ENCODE results near the gene ERC2. TPM values are rescaled to one million over a fixed set of nuclear protein-coding genes. Genes with fewer than 3 reads are reported as not detected.

The ERC2 gene
- total RNA-seq, 1 donor = 0.43 TPM

- peak; percentile 28 for DNase-seq (ENCODE audit: low read depth)
- H3K4me3 ChIP-seq (ENCODE audit: low read depth, low read length) = no peak overlapping the region
- TF ChIP-seq, protein P1, sequence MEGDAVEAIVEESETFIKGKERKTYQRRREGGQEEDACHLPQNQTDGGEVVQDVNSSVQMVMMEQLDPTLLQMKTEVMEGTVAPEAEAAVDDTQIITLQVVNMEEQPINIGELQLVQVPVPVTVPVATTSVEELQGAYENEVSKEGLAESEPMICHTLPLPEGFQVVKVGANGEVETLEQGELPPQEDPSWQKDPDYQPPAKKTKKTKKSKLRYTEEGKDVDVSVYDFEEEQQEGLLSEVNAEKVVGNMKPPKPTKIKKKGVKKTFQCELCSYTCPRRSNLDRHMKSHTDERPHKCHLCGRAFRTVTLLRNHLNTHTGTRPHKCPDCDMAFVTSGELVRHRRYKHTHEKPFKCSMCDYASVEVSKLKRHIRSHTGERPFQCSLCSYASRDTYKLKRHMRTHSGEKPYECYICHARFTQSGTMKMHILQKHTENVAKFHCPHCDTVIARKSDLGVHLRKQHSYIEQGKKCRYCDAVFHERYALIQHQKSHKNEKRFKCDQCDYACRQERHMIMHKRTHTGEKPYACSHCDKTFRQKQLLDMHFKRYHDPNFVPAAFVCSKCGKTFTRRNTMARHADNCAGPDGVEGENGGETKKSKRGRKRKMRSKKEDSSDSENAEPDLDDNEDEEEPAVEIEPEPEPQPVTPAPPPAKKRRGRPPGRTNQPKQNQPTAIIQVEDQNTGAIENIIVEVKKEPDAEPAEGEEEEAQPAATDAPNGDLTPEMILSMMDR (IDR thresholded peaks at IDR 0.05; ENCODE audit: insufficient read depth, low read depth, low read length) = no peak
Measured at GRCh38 chr3:56467108-56467507, 1.2 kb downstream of the ERC2 start.

DNA sequence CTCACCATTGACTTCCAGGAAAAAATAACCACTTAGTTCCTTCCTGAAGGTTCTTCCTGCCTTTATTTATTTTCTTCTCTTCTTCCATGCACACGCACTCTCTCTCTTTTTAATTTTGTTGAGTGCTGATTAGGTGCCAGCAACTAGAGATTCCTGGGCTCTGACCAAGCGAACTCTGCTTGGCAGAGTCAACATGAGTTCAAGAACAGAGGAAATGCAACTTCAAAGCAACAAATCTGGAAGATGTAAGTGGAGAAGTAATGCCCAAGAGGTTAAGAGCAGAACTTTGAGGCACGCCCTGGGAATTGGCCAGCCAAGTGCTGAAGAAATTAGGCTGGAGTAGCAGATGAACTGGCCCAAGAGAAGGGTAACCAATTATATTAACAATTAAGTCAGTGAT is 8.5 kb downstream of the ERC2 start:
- no peak for DNase-seq (ENCODE audit: low read depth)
- no peak overlapping the region for H3K4me3 ChIP-seq (ENCODE audit: low read depth, low read length)
- TF ChIP-seq, protein P1 (IDR thresholded peaks at IDR 0.05; ENCODE audit: insufficient read depth, low read depth, low read length) = no peak

- H3K4me3 ChIP-seq (ENCODE audit: low read depth, low read length) = no peak overlapping the region
- DNase-seq (ENCODE audit: low read depth) = no peak
- TF ChIP-seq, protein P1 (IDR thresholded peaks at IDR 0.05; ENCODE audit: insufficient read depth, low read depth, low read length) = no peak
Measured at GRCh38 chr3:56459104-56459496, 9.2 kb downstream of the ERC2 start.

DNA sequence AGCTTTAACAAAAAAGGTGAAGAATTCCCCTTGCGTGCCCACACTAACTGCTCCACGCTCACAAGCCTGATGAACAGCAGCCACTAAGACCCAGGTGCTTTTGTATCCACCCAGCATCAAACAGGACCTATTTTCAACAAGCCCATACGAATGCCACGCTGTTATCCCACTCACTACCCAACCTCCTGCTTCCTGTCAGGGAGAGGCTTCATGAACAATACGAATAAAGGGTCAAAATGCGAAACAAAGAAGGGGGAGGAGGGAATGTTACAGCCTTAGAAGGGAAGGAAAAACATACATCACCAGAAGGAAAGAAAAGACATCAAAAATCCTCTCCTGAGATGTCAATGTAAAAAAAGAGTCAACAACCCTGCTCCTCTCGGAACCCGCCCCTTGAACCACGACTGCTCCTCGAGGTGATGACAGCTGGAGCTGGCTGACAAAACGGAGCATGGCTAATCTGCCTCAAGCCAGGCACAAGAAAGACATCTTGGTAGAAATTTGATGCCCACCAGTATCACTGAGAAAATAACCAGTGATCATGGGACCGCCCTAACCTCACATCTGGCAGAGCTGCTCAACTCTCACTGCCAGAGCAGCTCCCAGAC is 9.7 kb downstream of the ERC2 start:
- DNase-seq (ENCODE audit: low read depth) = no peak
- TF ChIP-seq, protein P1 (IDR thresholded peaks at IDR 0.05; ENCODE audit: insufficient read depth, low read depth, low read length) = no peak
- H3K4me3 ChIP-seq (ENCODE audit: low read depth, low read length) = no peak overlapping the region

DNA sequence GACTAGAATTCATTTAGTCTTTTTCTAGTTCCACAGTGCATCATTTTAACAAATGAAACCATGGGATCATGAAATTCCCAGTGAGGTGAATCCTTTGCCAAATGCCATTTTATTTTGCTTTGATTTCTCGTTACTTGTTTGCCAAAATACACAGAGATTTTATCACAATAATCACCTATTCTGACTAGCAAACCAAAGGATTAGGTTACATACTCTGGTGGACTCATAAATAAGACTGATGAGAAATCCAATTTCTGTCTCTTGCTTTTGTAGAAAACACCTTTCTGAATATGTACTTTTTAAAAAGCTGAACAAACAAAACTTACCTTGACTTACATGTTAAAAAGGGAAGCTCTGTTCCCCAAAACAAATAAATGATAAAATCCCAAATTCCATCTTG is 12.2 kb downstream of the ERC2 start:
- no peak for DNase-seq (ENCODE audit: low read depth)
- H3K4me3 ChIP-seq (ENCODE audit: low read depth, low read length) = no peak overlapping the region
- TF ChIP-seq, protein P1 (IDR thresholded peaks at IDR 0.05; ENCODE audit: insufficient read depth, low read depth, low read length) = no peak

DNA sequence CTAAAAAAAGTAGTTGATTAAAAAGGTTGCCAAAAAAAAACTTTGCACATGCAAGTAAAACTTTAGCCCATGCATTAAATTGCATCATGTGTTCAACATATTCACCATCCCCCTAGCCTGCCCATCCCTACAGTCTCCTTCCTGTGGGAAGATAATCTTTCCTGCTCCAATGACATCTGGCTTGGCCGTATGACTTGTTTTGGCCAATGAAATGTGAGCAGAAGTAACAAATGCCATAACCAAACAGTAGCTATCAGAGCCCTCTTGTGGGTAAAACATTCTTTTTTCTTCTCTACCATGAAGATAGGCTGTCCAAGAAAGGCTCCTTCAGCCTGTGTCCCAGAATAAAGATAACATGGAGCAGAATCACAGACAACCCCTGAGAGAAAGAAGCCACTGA is 15.3 kb downstream of the ERC2 start:
- TF ChIP-seq, protein P1 (IDR thresholded peaks at IDR 0.05; ENCODE audit: insufficient read depth, low read depth, low read length) = no peak
- no peak overlapping the region for H3K4me3 ChIP-seq (ENCODE audit: low read depth, low read length)
- DNase-seq (ENCODE audit: low read depth) = no peak

DNA sequence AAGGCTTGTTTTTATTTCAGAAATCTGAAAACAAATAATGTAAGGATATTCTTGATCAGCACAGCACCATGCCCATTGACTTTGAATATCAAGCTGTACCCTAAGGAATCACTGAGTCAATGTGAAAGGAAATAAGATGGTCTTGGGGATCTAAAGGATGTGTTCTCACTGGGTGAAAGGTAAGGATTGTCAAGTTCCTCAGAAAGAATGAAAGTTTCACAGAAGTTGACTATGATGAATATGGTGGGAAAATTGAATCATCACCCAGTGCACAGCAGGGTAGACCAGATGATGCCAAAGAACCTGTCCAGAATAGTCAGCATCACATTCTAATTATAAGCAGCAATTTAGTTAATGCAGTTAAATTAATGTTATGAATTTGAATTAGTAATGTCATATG is 16.2 kb downstream of the ERC2 start:
- H3K4me3 ChIP-seq (ENCODE audit: low read depth, low read length) = no peak overlapping the region

More for the DNA sequence above, 16.2 kb downstream of the ERC2 start:
- TF ChIP-seq, protein P1 (IDR thresholded peaks at IDR 0.05; ENCODE audit: insufficient read depth, low read depth, low read length) = no peak
- no peak for DNase-seq (ENCODE audit: low read depth)

Data from fibroblast of villous mesenchyme (primary cell).